ENCODE data around the gene HSPE1.

- TF ChIP-seq CTCF (IDR thresholded peaks at IDR 0.05; ENCODE audit: low read depth, low read length): no peak
- TF ChIP-seq EZH2phosphoT487 (IDR thresholded peaks at IDR 0.05; ENCODE audit: low read depth): no peak
These were observed 6.5 kb downstream of the HSPE1 start for GRCh38 chr2:197506658-197507057.

All from OCI-LY3 (cell line).